ENCODE measurements around the gene DGCR6.
"Not testable (repeated sequence)": the region's sequence is repeated elsewhere in the genome, so short reads cannot be mapped to it uniquely, and the experiment has no call there.

The DGCR6 gene

DNA sequence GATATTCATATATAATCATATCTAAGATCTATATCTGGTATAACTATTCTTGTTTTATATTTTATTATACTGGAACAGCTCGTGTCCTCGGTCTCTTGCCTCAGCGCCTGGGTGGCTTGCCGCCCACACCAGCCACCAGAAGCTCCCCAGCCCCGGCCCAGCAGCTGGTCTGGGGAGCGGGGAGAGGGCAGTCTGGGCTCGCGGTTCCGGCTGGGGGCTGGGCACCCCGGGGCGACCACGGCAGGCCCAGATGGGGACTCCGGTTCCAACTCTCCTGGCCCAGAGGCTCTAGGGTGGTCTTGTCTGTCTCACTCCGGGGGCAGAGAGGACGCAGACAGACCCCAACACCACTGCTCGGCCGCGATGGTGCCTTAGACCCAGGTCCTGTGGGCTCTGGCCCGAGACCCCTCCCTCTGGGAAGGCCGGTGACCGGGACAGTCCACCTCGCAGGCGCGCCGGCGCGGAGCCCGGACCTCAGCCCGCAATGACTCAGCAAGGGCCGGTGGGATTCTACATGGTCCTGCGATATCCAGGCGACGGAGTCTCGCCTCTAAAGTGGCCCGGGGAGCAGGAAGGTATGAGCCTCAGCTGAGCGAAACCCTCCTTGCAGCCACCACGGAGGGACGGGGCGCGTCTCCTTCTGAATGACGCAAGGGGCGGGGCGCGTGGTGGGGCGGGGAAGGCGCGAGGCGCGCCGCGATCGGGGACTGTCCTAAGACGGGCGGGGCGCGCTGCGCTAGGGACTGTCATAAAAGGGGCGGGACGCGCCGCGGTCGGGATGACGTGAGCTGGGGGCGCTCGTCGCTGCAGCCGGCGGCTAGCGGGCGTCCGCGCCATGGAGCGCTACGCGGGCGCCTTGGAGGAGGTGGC is at the start of gene DGCR6:
DGCR6 (plus strand) TSS at position 781 of the 870 bp plus-strand sequence; CDS start at position 836, 55 bp downstream.
- no peak for DNase-seq (ENCODE audit: low read depth in 1 of 2, low spot score in 1 of 2)

DNA sequence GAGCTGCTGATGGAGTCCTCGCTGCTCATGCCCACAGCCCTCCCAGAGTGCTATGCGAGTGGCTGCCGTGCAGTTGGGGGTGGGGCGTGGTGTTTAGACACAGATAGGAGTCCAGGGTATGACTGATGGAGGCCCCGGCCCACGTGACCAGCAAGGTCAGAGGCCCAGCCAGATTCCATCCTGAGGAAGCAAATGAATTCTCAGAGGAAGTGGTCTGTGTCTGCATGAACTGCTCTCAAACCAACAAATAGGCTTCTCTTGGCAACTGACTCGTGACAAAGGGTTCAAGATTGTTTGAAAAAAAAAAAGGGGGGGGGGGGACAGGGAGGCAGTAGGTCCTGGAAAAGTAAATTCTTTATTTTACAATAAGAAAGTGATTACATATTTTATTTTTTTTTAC is 46.8 kb upstream of the DGCR6 start:
- not testable (repeated sequence) for DNase-seq (ENCODE audit: low read depth in 1 of 2, low spot score in 1 of 2)

DNA sequence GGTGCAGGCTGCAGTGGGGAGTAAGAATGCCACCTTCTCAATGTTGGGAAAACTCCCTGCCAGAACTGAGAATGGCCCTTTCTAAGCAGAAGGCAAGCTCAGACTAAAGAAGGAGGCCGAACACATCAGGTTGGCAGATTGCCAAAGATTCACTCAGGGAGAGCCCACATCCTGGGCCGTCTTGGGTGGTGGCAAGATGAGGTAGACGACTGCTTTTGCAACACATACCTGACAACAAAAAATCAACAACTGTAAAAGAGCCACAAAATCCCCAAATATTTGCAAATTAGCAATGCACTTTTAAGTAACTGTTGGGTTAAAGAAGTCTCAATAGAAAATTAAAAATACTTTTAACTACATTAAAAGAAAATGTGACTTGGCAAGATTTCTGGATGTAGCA is 24.9 kb upstream of the DGCR6 start:
- DNase-seq (ENCODE audit: low read depth in 1 of 2, low spot score in 1 of 2): peak in 1 of 2 donors; percentile 48

DNA sequence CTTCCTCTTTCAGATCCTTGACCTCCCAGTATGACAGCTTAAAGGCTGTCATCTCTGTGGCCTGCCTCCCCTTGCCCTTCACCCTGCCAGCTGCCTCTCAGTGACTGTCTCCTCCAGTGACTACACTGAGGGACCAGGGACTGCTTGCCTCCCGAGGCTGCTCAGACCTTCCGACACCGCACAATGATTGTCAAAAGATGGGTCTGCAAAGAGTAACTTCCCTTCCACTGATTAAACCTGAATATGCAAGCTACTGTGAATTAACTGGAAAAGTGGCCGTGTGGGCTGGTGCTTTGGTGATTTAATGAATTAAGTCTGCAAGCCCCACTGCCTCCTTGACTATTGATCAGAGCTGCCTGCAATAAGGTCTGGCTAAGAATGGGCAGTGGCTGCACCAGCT is 21.7 kb upstream of the DGCR6 start:
- not testable (repeated sequence) for DNase-seq (ENCODE audit: low read depth in 1 of 2, low spot score in 1 of 2)

DNA sequence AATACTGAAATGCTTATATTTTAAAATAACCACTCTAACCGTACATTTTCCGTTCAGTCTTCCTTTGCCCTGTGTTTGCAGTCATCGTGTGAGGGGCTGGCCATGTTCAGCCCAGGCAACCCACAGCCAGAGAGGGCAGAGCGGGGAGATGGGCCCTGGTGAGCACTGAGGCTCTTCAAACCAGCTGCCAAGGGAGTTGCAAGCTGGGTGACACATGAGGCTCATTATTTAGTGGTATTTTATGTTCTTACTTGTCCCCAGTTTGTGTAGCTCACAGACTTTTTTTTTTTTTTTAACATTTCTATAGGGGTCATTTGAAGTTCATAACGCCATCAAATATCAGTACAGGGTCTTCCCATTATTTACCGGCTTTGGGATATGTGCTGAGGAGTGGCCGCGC is 18.0 kb upstream of the DGCR6 start:
- no peak for DNase-seq (ENCODE audit: low read depth in 1 of 2, low spot score in 1 of 2)

DNA sequence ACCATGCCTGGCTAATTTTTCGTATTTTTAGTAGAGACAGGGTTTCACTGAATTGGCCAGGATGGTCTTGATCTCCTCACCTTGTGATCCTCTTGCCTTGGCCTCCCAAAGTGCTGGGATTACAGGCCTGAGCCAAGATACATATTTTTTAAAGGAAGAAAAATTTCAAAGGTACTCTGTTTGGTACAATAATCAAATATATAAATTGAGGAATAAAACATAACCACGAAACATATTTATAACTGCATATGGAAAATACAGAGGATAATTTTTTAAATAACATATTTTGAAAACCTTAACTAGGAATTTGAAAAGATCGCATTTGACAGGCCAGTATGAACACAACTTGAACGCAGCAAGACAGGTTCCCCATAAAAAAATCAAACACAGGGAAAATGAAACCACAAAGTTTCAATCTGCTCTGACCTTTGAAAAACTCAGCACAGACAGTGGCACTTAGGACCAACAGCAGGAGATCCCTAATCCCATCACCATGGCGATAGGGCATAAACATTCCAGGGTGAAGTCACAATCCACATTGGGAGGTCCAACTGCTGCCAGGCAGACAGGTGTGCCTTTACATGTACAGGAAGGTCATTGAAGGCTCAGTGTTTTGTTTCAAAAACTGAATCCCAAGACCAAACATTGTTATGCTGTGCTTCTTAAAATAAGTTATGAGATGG is 15.5 kb upstream of the DGCR6 start:
- DNase-seq (ENCODE audit: low read depth in 1 of 2, low spot score in 1 of 2): not testable (repeated sequence)

DNA sequence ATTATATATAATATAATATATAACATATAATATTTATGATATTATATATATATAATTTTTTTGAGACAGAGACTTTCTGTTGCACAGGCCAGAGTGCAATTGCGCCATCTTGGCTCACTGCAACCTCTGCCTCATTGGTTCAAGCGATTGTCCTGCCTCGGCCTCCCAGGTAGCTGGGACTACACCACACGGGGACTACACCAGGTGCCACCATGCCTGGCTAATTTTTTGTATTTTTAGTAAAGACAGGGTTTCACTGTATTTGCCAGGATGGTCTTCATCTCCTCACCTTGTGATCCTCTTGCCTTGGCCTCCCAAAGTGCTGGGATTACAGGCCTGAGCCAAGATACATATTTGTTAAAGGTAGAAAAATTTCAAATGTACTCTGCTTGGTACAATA is 12.3 kb upstream of the DGCR6 start:
- not testable (repeated sequence) for DNase-seq (ENCODE audit: low read depth in 1 of 2, low spot score in 1 of 2)

DNA sequence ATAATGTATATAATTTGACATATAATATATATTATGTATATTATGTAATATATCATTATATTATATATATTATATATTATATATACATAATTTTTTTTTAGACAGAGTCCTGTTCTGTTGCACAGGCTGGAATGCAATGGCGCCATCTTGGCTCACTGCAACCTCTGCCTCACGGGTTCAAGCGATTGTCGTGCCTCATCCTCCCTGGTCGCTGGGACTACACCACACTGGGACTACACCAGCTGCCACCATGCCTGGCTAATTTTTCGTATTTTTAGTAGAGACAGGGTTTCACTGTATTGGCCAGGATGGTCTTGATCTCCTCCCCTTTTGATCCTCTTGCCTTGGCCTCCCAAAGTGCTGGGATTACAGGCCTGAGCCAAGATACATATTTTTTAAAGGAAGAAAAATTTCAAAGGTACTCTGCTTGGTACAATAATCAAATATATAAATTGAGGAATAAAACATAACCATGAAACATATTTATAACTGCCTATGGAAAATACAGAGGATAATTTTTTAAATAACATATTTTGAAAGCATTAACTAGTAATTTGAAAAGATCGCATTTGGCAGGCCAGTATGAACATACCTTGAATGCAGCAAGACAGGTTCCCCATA is 10.0 kb upstream of the DGCR6 start:
- not testable (repeated sequence) for DNase-seq (ENCODE audit: low read depth in 1 of 2, low spot score in 1 of 2)

DNA sequence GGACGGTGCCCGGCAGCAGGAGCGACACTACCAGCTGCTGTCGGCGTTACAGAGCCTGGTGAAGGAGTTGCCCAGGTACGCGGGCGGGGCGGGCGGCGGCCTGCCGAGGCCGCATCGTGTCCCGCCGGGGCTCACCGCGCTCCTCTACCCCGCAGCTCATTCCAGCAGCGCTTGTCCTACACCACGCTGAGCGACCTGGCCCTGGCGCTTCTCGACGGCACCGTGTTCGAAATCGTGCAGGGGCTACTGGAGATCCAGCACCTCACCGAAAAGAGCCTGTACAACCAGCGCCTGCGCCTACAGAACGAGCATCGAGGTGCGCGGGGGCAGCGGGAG is 258 bp downstream of the DGCR6 start:
- DNase-seq (ENCODE audit: low read depth in 1 of 2, low spot score in 1 of 2): not testable (repeated sequence)

DNA sequence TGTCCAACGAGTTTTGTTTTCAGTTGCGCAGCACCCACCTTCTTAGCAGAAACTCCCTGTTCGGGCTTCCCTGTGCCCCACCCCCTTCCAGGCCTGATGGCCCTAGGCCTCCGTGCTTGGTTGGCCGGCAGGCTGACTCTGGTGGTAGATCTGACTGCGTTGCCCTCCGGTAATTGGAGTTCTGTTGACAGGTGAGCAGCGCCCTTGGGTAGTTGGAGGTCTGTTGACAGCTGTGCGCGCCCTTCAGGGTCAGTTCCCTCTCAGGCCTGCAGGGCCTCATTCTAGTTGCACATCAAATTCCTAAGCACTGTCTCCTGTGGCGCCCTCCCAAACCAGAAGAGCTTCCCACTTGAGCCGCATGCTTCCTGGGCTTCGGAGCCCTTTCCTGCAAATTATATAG is 776 bp downstream of the DGCR6 start:
- no peak for DNase-seq (ENCODE audit: low read depth in 1 of 2, low spot score in 1 of 2)

DNA sequence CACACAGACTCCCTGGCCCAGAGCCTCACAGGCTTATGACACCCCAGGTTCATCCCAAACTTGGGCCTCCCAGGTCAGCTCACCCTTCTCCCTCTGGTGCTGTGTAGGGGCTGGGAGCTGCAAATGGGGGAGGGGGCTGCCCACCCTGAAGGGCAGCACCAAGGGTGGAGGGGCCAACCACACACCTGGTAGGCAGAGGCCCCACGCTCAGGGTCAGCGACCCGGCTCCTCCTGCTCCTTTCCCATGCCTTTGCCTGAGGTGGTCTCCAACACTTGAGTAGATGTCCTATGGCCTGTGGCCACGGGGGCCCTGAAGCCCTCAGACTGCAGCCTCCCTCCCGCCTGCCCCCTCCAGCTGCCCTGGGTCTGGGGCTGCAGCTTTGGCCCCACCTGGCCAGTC is 3.4 kb downstream of the DGCR6 start:
- no peak for DNase-seq (ENCODE audit: low read depth in 1 of 2, low spot score in 1 of 2)

DNA sequence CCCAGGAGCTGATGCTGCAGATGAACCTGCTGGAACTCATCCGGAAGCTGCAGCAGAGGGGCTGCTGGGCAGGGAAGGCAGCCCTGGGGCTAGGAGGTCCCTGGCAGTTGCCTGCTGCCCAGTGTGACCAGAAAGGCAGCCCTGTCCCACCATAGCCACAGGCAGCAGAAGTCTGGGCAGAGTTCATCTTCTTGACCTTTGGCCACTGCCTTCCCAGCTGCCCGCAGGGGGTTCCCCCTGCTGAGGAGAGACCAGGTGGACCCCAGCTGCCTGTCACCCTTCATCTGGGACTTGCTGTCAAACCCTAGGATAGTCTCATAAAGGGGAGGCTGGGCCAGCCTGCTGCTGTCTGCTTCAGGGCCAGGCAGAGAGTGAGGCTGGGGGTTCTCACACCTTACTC is 5.4 kb downstream of the DGCR6 start:
- DNase-seq (ENCODE audit: low read depth in 1 of 2, low spot score in 1 of 2): not testable (repeated sequence)

DNA sequence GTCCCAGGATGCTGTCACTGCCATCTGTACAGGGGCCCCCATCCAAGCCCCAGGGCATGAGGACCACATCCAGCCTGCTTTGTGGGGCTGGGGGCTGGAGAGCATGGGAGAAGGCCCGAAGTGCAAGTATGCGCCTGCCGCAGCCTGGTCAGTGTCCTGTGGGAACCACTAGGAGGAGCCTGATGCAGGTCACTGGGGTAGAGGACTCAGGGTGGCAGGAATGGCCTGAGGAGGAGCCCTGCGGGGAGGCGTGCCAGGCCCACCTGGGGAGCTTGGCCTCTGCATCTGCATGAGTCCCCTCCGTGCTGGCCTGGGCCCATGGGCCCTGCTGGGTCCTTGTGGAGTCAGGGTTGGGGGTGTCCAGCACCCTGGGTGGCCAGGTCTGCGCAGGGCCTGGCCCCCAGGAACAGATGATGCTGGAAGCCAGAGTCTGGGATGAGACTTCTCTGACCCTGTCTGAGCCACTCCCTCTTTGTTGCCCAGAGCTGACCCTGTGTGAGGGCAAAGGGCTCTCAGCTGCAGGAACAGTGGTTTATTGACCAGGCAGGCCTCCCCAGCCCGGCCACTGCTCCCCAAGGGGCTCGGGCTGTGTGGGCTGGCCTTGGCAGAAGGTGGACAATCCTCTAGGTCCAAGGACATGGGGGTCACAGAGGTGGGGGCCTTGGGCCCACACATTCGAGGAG is 6.3 kb downstream of the DGCR6 start:
- not testable (repeated sequence) for DNase-seq (ENCODE audit: low read depth in 1 of 2, low spot score in 1 of 2)

DNA sequence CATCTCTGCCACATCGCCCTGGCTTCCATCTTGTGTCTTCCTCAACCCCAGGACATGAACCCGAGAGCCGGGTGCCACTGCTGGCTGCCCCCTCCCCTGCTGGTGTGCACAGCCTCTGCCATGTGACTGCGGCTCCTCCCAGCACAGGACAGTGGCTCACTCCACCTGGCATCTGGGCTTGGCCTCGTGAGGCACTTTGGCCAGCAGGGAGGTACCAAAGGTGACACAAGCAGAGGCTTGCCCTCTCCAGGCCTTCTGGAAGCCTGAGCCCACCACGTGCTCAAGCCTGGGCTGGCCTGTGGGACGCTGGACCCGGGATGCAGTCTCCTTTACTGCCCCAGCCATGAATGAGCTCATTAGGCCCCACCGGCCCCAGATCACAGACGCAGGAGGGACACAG is 8.4 kb downstream of the DGCR6 start:
- DNase-seq (ENCODE audit: low read depth in 1 of 2, low spot score in 1 of 2): not testable (repeated sequence)

DNA sequence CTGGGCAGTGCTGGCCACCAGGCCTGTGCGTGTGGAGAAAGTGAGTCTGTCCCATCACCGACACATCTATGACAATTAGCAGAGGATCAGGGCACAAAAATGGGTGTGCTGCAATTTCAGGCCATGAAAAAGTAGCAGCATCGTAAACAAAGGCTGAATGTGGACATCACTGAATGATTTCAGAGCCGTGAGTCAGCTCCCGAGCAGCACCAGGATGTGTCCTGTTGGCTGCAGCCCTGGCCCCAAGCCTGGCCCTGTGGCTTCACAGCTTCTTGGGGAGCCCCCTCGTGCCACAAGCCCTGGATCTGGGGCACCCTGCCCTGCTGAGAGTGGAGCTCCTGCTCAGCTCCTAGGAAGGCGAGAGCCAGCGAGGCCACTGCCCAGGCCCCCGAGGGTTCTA is 9.4 kb downstream of the DGCR6 start:
- not testable (repeated sequence) for DNase-seq (ENCODE audit: low read depth in 1 of 2, low spot score in 1 of 2)

DNA sequence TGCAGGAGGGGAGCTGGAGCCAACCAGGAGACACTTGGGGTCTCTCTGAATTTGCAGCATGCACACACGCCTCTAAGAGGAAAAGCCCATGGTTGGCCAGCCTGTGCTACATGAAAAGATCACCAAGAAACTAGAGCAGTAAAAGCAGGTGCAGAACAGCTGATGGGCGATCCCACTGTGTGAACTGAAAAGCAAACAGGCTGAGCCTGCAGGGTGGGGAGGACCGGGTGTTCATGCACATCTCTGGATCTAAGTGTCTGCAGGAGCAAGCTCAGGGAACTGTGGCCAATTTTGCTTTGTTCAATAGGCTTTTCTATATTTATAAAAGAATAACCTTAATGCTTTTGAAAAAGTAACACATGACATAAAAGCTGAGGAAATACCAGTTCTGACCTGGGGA is 11.7 kb downstream of the DGCR6 start:
- DNase-seq (ENCODE audit: low read depth in 1 of 2, low spot score in 1 of 2): not testable (repeated sequence)

DNA sequence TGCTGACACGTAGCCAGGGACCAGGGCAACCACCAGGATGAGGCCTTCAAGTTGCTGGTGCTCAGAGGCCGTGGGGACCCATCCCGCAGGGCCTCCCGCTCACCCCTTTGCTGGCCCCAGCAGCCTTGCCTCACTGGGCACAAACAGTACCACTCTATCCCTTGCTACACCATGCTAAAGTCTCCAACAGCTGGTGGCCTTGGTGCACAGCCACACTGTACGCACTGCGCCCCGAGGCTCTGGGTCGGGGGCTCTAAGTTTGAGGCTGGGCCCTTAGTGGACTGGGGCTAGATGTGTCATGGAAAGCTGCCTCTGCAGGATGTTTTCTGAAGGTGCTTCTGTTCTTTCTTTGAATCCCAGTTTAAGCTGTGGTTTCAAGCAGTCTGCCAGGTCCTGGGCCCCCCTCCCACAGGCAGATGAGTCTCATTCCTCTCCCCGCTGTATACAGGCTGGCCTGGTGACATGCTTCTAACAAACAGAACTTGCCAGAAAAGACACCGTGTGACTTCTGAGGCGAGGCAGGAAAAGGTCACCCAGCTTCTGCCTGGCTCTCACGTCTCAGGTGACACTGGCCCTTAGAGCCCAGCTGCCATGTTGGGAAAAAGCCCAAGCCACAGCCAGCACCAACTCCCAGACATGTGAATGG is 14.3 kb downstream of the DGCR6 start:
- not testable (repeated sequence) for DNase-seq (ENCODE audit: low read depth in 1 of 2, low spot score in 1 of 2)

DNA sequence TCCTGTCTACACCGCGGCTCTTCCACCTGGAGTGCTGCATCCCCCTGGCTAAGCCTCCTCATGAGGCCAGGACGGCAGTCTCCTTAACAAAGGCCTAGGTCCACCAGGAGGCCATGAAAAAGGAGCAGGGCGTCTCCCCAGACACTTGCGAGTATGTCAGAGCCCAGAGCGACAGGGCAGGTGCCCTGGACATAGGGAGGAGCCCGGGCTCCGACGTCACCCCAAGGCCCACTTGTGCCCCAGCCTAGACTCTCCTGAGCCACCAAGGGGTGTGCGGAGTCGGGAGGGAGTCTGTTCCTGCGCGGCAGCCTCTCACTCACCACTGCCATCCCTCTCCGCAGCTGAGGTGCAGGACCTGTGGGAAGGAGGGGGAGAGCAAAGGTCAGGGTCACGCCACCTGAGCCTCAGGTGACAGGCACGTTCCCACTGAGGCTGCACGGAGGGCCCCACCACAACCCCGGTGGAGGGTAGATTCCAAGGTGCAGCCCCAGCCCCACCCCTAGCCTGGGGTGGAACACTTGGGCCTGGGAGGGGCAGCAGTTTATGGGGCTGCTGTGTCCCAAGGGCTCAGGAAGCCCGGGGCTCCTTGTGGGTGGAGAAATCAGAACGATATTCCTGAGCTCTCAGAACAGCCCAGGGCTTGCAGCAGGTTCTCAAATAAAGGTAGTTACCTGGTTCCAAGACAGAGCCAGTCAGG is 19.4 kb downstream of the DGCR6 start:
- no peak for DNase-seq (ENCODE audit: low read depth in 1 of 2, low spot score in 1 of 2)

DNA sequence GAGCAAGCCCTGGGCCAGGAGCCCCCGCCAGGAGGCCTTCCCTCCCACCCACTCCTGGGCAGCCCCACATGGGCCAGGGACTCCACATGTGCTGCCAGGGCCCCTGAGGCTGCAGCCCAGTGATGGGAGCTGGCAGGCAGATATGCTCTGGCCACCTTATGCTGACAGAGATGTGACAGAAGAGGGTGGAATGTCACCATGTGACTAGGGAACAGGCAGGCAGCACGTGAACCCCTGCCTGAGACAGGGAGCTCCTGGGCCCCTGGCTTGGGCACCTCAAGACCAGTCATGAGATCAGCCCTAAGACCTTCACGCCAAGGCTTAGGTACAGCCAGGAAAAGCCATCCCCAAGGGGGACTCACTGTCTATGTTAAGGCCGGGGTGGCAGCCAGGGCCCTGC is 20.9 kb downstream of the DGCR6 start:
- DNase-seq (ENCODE audit: low read depth in 1 of 2, low spot score in 1 of 2): no peak

DNA sequence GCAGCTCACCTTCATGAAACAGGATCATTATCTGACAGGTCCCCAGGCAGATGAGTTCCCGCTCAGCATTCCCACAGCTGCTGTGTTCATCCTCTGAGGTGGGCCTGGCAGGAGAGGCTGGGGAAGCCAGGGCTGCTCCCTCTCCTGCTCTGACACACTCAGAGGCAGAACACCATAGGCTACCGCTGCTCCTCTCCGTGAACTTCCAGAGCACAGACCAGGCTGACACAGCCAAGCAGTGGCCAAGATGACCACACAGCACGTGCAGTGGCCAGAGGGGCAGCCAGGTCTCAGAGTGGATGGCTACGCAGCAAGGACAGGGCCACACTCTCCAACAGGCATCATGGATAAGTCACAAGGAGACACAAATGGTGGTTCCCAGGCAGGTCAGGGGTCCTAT is 21.5 kb downstream of the DGCR6 start:
- DNase-seq (ENCODE audit: low read depth in 1 of 2, low spot score in 1 of 2): no peak

Data from activated CD4-positive, alpha-beta T cell treated with anti-CD3 and anti-CD28 coated beads, Interleukin-2, amount 50 U/mL, for 24 hours (primary cell).